CD1c-positive myeloid dendritic cell (primary cell): Measurements from ENCODE around the gene FHOD3.
"Not testable (repeated sequence)": the region's sequence is repeated elsewhere in the genome, so short reads cannot be mapped to it uniquely, and the experiment has no call there.

Experiments
- DNase-seq: peaks from one replicate; pipeline ENCODE4 v3.0.0-alpha.2; 2016; ENCODE audit errors: extremely low spot score

The FHOD3 gene

DNA sequence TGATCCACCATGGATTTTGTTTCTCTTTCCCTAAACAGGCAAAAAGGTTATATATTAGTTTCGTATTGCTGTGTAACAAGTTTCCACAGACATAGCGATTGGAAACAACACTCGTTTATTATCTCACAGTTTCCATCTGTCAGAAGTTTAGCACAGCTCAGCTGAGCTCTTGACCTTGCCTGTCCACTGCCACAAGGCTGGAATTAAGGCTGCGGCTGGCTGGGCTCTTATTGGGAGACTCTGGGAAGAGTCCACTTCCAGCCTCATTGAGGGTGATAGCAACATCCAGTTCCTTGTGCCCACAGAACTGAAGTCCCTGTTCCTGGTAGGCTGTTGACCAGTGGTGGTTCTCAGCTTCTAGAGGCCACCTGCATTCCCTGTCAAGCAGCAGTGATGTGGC lies 410.9 kb downstream of the FHOD3 start:
- DNase-seq, result no peak

DNA sequence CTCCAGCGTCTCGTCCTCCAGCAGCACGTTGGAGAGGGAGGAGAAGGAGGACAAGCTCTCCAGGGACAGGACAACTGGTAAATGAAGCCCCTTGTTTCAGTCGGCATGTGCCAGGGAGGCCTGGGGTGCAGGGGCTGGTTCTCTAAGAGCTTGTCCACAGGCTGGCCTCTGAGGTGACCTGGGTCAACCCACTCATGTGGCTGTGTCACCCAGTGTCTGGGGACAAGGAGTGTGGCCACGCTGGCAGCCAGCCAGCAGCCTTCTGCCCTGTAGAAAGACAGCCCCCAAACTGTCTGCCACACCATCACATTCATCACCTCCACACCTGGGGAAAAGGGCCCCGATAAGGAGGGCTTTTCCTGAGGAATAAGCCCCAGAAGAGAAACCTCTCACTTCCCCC lies 411.8 kb downstream of the FHOD3 start:
- no peak for DNase-seq

DNA sequence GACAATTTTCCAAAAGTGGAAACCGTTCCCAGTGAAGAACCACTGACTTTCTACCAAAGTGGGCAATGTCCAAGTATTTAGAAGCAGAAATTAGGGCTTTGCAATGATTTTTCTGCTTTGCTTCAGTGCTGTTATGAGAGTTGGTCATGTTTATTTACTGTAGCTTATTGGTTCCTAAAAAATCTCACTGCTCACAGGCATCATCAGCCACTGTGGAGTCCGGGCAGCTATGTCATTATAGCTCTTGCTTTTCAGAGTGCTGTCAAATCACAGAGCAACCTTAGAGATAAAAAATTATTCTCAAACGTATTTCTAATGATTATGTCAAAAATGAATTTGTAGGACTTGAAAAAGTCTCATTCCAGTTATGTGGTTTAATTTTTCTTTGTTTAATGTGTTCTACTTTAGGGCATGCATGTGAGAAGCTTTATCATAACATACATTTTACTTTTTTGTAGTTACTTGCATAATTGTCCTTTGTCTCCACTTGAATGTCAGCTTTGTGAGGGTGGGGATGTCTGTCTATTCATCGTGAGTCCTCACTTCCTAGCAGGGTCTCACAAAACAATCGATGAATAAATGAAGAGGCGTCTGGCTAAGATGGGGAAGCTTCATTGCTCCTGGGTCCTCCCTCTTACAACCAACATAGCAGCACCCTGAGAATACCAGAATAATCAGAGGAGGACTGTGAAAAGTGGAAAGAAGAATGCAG lies 413.7 kb downstream of the FHOD3 start:
- DNase-seq, result no peak

DNA sequence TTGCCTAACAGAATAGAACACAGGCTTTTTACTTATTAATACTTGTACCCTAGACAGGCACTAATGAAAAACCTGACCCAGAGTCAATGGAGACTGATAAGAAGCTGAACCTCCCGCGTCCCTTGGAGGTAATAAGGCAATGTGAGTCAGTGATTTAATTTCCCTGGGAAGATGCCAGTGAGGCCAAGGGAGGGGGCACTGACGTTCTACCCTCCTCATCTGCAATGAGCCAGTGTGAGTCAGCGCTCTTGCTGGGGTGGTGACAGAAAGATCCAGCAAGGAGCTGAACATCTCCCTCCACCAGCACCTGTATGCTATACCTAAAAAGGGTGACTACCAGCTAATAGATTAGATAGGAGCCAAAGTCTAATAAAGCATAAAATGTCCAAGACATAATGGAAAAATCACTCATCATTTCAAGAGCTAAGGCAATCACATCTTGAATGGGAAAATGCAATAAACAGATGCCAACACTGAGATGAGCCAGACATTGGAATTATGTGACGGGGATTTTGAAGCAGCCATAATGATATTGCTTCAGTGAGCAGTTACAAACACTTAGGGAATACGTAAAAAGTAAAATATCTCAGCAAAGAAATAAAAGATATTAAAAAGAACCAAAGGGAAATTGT lies 414.4 kb downstream of the FHOD3 start:
- no peak for DNase-seq

DNA sequence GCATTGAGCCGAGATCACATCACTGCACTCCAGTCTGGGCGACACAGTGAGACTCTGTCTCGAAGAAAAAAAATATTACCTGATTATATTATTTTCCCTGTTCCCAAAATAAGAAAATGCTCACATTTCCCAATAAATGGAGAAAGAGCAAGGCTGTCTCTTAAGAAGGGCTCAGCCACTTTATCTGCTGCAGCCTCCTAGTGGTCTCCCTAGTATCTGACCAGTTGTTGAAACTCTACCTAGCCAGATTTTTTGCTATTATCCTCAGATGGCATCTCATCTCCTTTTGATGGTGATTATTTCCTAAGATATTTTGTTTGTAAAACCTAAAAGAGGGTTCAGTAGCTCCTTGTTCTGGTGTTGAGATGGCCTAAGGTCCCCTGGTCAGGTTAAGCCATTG lies 417.0 kb downstream of the FHOD3 start:
- DNase-seq, result no peak

DNA sequence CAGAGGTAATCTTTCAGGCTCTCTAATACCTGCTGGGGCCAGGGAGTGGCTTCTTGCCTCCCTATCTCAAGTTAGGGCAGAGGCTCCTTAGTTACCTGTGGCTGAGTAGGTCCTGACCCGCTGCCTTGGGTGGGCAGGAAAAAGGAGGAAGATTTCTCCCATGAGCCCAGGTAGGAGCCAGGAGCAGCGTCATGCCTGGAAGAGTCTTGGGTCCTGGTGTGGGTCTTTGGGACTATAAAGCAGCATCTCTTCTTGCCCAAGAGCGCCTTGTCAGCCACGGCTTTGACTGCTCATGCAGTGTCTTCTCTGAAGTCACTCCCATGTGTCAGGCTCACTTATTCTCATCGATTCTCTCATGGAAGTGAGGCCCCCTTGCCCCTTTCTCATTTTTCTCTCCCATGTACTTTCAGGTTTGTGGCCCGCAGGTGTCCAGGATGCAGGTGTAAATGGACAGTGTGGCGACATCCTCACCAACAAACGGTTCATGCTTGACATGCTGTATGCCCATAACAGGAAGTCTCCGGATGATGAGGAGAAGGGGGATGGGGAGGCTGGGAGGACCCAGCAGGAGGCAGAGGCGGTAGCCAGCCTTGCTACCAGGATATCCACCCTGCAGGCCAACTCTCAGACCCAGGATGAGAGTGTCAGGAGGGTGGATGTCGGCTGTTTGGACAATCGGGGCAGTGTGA lies 420.1 kb downstream of the FHOD3 start:
- no peak for DNase-seq

DNA sequence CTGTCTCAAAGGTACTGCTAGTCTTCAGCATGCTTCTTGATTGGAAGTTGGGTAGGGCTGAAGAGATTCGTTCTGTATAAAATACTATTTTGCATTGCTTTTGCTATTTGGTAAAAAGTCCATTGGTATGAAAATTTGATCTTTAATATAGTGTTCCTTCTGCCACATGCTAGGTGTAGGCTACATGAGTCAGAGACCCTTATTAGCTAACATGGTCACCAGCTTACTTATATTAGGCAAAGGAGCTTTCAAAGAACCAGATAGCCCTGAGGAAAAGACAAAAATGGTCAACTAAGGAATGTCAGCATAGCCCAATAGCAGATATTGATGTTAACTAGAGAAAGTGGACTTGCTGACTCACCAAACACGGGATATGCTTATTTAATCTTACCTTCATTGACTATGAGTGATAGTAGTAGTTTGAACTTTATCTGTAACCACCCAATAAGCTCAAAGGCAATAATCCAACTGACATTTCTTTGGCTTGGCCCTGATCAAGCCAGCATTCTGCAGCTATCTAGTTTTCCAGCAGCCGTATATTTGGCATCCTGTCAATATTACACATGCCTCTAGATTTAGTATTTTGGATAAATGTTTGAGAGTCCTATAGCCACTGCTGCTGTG lies 421.3 kb downstream of the FHOD3 start:
- DNase-seq, result no peak

DNA sequence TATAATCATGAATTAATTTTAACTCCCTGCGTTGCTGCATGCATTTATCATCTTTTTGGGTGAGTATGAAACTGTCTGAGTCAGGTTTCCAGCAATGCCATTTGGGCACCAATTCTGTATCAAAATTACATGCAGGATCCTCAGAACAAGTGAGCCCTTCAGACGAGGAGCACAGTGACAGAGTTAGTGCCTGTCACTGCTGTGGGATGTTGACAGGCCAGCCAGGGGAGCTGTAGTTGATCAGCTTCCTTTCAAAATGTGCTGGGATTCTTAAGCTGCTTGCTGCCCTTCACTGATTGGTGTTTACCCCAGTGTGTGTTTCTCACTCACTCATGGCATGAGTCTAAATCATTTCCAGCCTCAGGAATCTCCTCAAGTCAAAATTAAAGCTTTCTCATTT lies 422.1 kb downstream of the FHOD3 start:
- no peak for DNase-seq

DNA sequence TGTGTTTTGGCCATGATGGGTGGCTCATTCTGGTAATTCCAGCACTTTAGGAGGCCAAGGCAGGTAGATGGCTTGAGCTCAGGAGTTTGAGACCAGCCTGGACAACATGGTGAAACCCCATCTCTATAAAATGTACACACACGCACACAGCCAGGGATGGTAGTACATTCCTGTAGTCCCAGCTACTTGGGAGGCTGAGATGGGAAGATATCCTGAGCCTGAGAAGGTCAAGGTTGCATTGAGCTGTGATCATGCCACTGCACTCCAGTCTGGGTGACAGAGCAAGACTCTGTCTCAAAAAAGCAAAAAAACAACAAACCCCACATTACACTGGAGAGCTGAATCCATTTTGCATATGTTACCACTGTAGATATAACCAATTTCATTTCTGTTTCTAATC lies 423.8 kb downstream of the FHOD3 start:
- DNase-seq, result not testable (repeated sequence)

DNA sequence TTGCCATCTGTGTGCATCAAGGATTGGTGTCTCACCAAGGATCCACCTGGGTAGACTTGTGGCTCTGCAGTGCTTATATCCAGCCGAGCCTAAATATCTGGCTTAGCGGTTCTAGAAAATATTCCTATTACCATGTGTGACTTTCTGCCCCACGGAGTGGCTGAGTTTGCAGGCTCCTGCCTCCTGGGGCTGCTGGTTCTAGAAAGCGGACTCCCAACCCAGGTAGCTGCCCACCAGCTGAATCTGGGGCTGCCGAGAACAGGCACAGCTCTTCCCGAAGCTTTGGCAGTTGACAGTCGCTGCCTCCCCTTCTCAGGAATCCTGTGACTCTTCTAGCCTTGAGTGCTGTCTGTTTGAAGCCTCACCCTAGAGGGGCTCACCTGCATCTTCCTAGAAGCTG lies 426.7 kb downstream of the FHOD3 start:
- no peak for DNase-seq

DNA sequence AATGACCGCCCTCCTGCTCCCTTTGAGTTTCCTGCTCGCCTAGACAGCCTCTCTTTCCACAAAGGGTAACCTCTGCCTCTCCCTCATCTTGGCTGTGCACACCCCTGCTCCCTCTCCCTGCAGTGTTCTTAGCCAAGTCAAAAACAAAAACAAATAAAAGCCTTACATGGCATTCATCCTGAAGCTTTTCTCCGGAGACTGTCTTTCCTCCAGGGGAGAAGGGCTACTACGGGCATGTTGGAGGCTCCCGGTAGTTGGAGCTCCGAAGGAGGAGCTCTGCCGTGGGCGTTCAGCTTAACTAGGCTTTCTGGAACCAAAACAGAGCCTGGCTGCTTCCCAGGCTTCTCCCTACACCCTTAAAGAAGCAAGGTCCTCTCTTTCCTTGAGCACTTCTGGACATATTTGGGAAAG lies 427.1 kb downstream of the FHOD3 start:
- DNase-seq, result no peak

DNA sequence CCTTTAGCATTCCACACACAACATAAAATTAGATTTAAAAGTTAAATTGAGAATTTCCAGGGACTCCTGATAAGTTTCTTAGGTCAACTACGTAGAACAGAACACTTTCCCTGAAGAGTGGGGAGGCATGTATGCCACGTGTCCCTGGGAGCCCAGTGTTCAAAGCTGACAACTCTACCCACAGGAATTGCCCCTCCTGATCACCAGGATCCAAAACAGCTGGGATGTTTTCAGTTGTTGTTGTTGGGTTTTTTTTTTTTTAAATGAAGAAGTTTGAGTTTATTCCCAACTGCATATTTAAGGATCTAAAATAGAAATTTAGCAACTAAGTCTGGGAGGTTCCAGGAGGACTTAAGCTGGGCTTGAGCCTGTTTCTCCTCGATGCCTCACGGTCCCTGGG lies 430.8 kb downstream of the FHOD3 start:
- DNase-seq, result no peak

DNA sequence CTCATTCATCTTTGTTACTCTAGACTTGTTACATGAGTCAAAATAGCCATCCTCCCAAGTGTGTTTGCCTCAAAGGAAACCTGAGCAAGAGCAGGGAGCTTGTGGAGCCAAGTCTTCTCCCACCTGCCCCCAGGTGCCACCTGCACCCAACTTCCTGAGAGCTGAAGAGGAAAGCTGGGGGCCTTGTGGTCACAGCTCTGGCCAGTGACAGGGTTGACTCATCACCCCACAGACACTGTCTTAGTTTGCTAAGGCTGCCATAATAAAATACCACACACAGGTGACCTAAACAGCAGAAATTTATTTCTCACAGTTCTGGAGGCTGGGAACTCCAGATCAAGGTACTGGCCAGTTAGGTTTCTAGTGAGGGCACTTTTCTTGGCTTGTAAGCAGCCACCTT lies 431.7 kb downstream of the FHOD3 start:
- no peak for DNase-seq

DNA sequence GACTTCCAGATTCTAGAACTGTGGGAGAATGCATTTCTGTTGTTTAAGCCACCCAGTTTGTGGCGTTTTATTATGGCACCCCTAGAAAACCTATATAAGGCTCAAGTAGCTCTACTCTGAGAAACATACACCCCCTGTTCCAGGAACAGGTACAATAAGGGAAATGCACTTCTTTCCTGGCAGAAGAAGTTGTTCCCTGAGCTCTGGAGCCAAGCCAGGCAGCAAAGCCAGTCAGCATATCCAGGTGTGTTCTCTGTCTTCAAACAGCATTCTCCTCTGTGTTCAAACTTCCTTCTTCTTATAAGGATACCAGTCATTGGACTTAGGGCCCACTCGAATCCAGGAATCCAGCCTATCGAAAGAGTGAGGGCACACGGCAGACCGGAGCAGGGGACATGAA lies 434.8 kb downstream of the FHOD3 start:
- no peak for DNase-seq

DNA sequence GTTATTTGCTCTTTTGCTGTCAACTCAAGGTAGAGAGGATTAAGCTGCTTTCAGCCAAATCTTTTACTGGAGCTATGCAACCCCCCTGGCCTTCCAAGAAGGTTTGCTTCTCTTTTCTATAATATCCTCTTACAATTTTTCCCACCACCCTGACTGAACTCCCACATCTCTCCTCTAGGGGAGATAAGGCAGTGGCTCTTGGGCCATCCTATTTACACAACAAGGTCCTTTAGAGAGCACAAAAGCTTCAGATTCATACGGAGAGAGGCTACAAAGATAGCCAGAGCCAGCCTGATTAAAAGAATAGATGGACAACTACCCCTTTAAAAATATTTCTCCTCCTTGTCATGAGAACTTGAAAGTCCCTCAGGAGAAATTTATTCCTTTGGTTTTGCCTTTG lies 435.6 kb downstream of the FHOD3 start:
- DNase-seq, result no peak

DNA sequence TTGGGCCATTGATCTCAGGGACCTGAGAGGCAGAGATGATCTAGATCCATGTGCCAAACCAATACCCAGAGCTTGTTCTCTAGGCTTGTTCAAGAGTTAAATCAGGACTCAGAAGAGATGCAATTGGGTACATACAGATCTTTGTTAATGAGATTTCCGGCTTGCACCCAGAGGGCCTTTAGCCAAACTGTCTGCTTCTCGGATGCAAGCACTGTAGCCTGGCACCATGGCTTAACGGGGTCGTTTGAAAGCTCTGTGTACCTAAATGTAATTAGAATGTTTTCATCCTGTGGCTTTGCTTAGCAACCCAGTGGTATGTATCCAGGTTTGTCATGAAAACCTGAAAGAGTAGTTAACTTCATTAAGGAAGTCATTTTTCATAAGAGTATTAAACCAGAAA lies 437.1 kb downstream of the FHOD3 start:
- no peak for DNase-seq

DNA sequence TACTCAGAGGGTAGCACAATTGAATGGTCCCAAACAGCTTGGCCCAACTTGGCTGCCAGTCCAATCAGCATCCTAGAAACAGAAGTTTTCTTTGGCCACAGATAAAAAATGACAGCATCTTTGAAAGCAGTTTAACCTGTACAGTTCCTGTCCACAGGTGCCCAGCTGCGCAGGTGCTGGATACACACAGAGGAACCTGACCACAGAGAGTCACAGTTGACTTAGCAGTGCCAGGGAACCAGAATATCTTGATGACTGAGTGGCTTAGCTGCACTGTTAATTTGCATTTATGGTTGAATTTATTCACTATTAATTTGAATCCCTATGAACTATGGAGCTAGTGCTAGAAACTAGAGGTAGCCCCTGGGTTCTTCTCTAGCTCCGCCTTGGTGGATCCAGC lies 437.6 kb downstream of the FHOD3 start:
- DNase-seq, result no peak

DNA sequence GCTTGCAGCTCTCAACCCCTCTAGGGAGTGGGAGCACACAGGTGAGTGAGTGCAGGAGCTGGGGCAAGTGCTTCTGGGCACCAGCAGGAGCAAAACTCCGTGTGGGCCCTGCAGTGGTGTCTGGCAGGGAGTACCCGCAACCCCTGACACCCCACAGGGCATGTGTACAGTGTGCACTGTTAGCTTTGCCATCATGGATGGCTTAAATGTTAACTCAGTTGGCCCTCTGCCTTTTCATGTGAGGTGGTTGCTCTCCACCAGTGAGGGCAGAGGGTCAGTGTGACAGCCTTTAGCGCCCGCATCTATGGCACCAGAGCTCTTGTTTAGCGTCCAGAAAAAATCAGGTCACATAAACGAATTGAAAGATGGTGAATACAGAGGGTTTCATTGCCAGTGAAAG lies 438.6 kb downstream of the FHOD3 start:
- no peak for DNase-seq

DNA sequence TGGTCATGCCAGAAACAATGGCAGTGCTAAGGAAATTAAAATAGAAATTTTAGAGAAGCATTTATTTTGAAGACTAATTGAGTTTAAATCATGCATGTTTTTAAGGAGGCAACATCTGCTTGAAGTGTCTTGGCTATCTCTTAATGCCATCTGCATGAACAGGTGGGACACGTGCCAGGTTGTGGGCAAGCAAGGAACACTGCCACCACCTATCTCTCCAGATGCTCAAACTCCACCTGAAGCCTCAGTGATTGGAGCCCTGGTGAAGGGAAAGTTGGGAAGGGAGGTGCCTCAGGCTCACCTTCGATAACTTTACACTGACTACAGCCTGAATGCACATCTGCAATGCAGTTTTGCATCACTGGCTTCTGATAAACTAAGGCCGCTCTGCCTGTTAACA lies 439.8 kb downstream of the FHOD3 start:
- no peak for DNase-seq

DNA sequence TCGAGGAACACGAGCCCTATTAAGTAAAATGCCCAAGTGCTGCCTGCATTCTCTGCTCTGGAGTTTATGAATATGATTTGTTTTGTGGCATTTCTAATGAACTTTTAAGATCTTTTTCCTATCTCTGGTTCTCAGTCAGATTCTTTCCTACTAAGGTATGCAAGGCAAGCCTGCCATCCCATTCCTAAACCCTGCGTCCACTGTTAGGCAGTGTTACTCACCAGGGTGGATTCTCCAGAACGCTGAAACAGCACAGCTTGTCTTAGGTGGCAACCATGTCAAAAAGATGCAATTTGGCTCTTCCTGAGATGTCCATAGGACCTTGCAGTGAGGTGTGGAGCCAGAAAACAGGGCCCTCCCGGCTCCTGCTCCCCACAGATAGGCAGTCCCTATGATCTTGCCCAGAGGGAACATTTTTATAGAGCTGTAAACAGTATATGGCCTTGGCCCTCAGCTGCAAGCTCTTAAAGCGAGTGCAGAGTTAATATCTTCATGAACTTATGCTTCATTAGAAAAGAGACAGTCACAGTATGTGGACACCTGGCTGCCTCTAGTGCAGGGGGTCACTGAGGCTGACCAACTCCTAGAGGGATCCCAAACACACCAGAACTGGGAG lies 446.9 kb downstream of the FHOD3 start:
- no peak for DNase-seq

DNA sequence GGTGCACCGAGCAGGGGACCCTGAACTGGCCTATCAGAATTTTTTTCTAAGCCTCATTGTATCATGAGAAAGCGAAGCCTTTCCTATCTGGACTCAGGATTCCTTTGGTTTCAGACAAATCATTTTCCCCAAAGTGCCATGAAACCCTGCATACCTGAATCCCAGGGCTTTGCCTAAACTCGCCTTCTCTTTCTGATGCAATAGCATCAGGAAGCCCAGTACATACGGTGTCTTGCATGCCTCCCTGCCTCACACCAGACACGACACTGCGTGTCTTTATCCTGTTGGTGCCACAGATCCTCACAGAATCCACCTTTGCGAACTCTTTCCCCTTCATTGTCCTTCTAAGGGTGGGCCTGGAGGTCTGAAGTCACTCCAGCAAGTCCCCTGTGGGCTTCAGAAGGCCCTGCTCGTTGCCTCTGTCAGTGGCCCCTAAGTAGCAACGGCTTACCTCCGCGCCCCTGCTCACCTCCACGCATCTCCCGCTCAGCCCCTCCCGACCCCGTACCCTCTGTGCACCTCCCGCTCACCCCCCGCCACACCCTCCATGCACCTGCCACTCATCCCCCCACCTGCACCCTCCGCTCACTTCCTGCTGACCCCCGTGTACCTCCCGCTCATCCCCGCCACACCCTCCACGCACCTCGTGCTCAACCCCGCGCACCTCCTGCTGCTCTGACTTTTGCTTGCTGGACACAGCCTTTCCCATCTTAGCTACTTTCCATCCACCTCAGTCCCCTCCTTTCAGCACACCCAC lies 447.9 kb downstream of the FHOD3 start:
- no peak for DNase-seq
